DND-41 (cell line): ENCODE data around the gene VAMP2.

ENCODE experiments used
- ATAC-seq: fragments of 200-7000 bp; cut with Tn5 transposase; 3 replicates; pipeline ENCODE4 v1.9.1; 2021; ENCODE audit warnings: low read depth; ENCODE audit not compliant: insufficient read depth
- DNase-seq: peaks from one replicate; pipeline ENCODE4 v3.0.0-alpha.2; 2020
- H2AFZ ChIP-seq: 2 replicates; pipeline ENCODE4 v1.6.0; 2012; ENCODE audit warnings: low read depth, low read length
- H3K27ac ChIP-seq: 2 replicates; pipeline ENCODE4 v1.5.1; 2012; ENCODE audit warnings: low read length, inconsistent platforms
- H3K27me3 ChIP-seq: fragments of 200-600 bp; sonication (generic); 2 replicates; pipeline ENCODE4 v1.6.0; 2012; ENCODE audit warnings: low read length, mild to moderate bottlenecking, inconsistent platforms; ENCODE audit not compliant: insufficient read depth, poor library complexity
- H3K36me3 ChIP-seq: 2 replicates; pipeline ENCODE4 v1.5.1; 2012; ENCODE audit warnings: low read length, inconsistent platforms; ENCODE audit not compliant: insufficient read depth
- H3K4me1 ChIP-seq: 2 replicates; pipeline ENCODE4 v1.5.1; 2012; ENCODE audit warnings: mild to moderate bottlenecking, low read length; ENCODE audit not compliant: insufficient read depth
- H3K4me2 ChIP-seq: 2 replicates; pipeline ENCODE4 v1.6.0; 2012; ENCODE audit warnings: mild to moderate bottlenecking, moderate library complexity, low read length, inconsistent platforms; ENCODE audit not compliant: insufficient read depth
- H3K4me3 ChIP-seq, 2 experiments: fragments of 200-600 bp in 1 of 2; shearing (Covaris generic) in 1 of 2; 2 replicates each; pipeline ENCODE4 v1.5.1; 2012 to 2016; ENCODE audit warnings: inconsistent platforms in 2 of 2, low read length in 2 of 2, mild to moderate bottlenecking in 2 of 2, low read depth in 1 of 2, moderate library complexity in 1 of 2
- H3K79me2 ChIP-seq: 2 replicates; pipeline ENCODE4 v1.6.0; 2012; ENCODE audit warnings: low read length, inconsistent platforms; ENCODE audit not compliant: insufficient read depth
- H3K9ac ChIP-seq: 2 replicates; pipeline ENCODE4 v1.6.0; 2012; ENCODE audit warnings: low read depth, mild to moderate bottlenecking, inconsistent platforms, low read length, moderate library complexity
- H3K9me3 ChIP-seq: 2 replicates; pipeline ENCODE4 v1.5.1; 2012; ENCODE audit warnings: low read length, moderate library complexity, mild to moderate bottlenecking, inconsistent platforms; ENCODE audit not compliant: insufficient read depth, severe bottlenecking
- H4K20me1 ChIP-seq: 2 replicates; pipeline ENCODE4 v1.6.0; 2012; ENCODE audit warnings: low read length; ENCODE audit not compliant: insufficient read depth
- EZH2 ChIP-seq: IDR thresholded peaks from 3 replicates; pipeline ENCODE4 v1.6.1; 2012; ENCODE audit warnings: borderline replicate concordance, low read depth, mild to moderate bottlenecking, moderate library complexity, low read length, inconsistent platforms; ENCODE audit not compliant: severe bottlenecking
- TF ChIP-seq, protein P1 (sequence below): IDR thresholded peaks from 2 replicates; pipeline ENCODE4 v1.5.1; 2012; ENCODE audit warnings: borderline replicate concordance, low read length, moderate library complexity, mild to moderate bottlenecking; ENCODE audit not compliant: poor library complexity, severe bottlenecking; ENCODE audit errors: extremely low read depth

Gene VAMP2

DNA sequence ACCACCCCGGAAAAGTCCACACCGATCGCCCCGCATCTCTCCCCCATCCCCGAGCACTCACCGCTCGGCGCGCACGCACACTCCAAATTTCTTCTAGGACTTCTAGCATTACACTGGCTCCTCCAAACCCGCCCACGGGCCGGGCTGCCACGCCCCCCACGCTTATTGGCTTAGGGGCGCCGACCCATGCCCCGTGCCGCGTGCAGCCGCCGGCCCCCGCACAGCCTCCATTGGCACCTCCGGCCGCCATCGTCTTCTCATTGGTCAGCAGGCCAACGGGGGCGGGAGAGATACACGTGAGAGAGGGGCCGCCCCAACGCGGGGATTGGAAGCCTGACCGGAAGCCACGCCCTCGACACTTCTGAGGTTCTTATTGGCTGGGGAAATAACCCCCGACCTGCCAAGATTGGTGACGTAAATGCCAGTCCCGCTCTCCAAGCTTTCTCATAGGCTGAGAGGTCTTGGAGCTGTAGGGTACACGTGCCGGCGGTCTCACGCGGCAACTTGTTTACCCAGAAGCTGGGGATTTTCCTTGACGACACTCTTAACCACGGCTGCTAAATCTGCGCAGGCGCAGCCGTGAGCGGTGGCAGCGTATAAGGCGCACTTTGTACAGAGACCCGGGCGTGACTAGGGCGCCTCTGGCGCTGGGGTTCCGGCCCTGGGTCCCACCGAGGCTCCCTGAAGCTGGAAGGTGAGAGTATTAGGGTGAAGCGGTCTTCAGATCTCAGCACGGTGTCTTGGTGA is 6.3 kb downstream of the VAMP2 start:
- peak overlapping the region; percentile 17 to 70; a peak in 3 of 4 replicates for H3K4me3 ChIP-seq
- peaks cover 16% of the 10 kb centered on the region for H4K20me1 ChIP-seq
- peaks cover 28% of the 10 kb centered on the region for H3K36me3 ChIP-seq
- DNase-seq (peak; percentile 100), ATAC-seq (peak; percentile 81)
- peak overlapping the region; percentile 92 for H3K4me2 ChIP-seq
- peaks cover 81% of the 10 kb centered on the region for H3K4me1 ChIP-seq
- peaks cover 25% of the 10 kb centered on the region for H3K79me2 ChIP-seq
- peak overlapping the region; percentile 69 for H3K9ac ChIP-seq
- TF ChIP-seq EZH2 = no peak
- TF ChIP-seq, protein P1, sequence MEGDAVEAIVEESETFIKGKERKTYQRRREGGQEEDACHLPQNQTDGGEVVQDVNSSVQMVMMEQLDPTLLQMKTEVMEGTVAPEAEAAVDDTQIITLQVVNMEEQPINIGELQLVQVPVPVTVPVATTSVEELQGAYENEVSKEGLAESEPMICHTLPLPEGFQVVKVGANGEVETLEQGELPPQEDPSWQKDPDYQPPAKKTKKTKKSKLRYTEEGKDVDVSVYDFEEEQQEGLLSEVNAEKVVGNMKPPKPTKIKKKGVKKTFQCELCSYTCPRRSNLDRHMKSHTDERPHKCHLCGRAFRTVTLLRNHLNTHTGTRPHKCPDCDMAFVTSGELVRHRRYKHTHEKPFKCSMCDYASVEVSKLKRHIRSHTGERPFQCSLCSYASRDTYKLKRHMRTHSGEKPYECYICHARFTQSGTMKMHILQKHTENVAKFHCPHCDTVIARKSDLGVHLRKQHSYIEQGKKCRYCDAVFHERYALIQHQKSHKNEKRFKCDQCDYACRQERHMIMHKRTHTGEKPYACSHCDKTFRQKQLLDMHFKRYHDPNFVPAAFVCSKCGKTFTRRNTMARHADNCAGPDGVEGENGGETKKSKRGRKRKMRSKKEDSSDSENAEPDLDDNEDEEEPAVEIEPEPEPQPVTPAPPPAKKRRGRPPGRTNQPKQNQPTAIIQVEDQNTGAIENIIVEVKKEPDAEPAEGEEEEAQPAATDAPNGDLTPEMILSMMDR = peak; percentile 41
- H3K9me3 ChIP-seq = no peaks in the 10 kb centered on the region
- H3K27me3 ChIP-seq = no peaks in the 10 kb centered on the region
- H2AFZ ChIP-seq = peak overlapping the region; percentile 71
- peak overlapping the region; percentile 78 for H3K27ac ChIP-seq

DNA sequence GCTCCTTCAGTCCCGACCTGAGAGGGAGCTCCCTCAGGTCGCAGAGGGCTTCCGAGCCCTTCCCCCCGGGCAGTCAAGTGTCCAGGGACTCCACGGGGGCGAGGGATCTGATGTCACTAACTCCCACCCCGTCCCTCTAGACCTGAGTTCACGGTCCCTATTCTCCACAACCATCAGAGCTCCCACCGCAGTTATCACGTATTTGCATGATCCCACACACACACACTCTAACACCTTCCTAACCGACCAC is 6.8 kb downstream of the VAMP2 start:
- DNase-seq = no peak
- peaks cover 23% of the 10 kb centered on the region for H3K36me3 ChIP-seq
- no peak for ATAC-seq
- H4K20me1 ChIP-seq = peaks cover 13% of the 10 kb centered on the region
- no peaks in the 10 kb centered on the region for H3K27me3 ChIP-seq
- peak overlapping the region; percentile 17 to 70; a peak in 3 of 4 replicates for H3K4me3 ChIP-seq
- peak overlapping the region; percentile 60 for H3K9ac ChIP-seq
- H3K9me3 ChIP-seq = no peaks in the 10 kb centered on the region
- TF ChIP-seq, protein P1 = no peak
- TF ChIP-seq EZH2 = no peak
- peak overlapping the region; percentile 71 for H2AFZ ChIP-seq
- peak overlapping the region; percentile 78 for H3K27ac ChIP-seq
- peaks cover 80% of the 10 kb centered on the region for H3K4me1 ChIP-seq
- peaks cover 23% of the 10 kb centered on the region for H3K79me2 ChIP-seq
- peak overlapping the region; percentile 92 for H3K4me2 ChIP-seq

DNA sequence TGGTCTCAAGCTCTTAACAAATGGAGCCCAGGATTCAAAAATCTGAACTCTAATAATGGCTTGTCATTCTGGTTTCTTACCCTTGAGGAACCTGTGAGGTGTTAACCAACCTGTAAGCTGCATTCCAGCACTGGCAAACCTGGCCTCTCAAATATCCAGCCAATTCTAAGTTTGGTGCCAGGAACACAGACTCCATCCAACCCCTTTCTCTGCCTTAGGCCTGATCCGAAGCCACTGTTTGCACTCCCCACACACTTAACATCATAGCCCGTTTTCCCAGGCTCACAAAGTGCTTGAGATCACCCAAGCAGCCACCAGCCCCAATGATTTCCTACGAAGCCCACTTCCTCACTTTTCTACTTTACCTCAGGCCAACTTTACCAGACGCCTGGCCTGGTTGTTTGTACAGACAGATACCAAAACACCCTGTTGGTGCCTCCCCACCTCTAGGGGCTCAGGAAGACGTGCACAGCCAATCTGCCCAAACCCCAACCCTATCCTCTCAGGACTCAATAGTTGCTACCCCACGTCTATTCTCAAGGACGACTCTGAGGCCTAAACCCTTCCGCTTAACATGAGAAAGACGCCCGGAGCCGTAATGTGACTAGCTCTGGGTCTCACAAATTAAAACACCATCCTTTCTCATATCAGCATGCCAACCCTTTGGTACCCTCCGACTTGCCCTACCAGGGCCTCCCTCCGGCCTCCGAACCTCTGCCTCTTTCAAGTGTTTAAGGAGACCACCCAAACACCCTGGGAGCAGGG is 7.3 kb downstream of the VAMP2 start:
- H3K27me3 ChIP-seq = no peaks in the 10 kb centered on the region
- DNase-seq (no peak), ATAC-seq (no peak)
- H2AFZ ChIP-seq = peak overlapping the region; percentile 71
- H3K4me1 ChIP-seq = peaks cover 81% of the 10 kb centered on the region
- H3K9ac ChIP-seq = peak overlapping the region; percentile 60
- no peaks in the 10 kb centered on the region for H3K9me3 ChIP-seq
- peak overlapping the region; percentile 92 for H3K4me2 ChIP-seq
- peaks cover 14% of the 10 kb centered on the region for H4K20me1 ChIP-seq
- peak overlapping the region; percentile 17 to 70; a peak in 3 of 4 replicates for H3K4me3 ChIP-seq
- peaks cover 21% of the 10 kb centered on the region for H3K36me3 ChIP-seq
- H3K27ac ChIP-seq = peak overlapping the region; percentile 78
- no peak for TF ChIP-seq EZH2
- TF ChIP-seq, protein P1 = no peak
- H3K79me2 ChIP-seq = peaks cover 24% of the 10 kb centered on the region
